ENCODE results near the gene FBXO39. TPM values are rescaled to one million over a fixed set of nuclear protein-coding genes. Genes with fewer than 3 reads are reported as not detected.

Gene FBXO39
- total RNA-seq, 3 donors from 2014 or later (not counting 1 experiment from before 2014, with no cell fraction given), result 0.40 to 0.72 (median 0.43) TPM

- Histone ChIP-seq H3K27ac (ENCODE audit: low read length) (no peak overlapping the region), H3K27me3 (ENCODE audit: control insufficient read depth, insufficient read depth, low read length) (peaks cover 11% of the 10 kb centered on the region), H3K4me3 (ENCODE audit: low read length) (no peak overlapping the region), H3K4me1 (ENCODE audit: control insufficient read depth, insufficient read depth, low read length) (peaks cover 10% of the 10 kb centered on the region), H3K9me3 (ENCODE audit: control insufficient read depth, insufficient read depth, low read length) (peaks cover 10% of the 10 kb centered on the region), H3K36me3 (ENCODE audit: control insufficient read depth, insufficient read depth, low read length) (no peaks in the 10 kb centered on the region)
- no peak overlapping the region for H3K4me3 Mint-ChIP-seq
- no peak for DNase-seq
- H3K27ac Mint-ChIP-seq, result no peak overlapping the region
- peaks cover 0 to 3% of the 10 kb centered on the region in 2 donors for H3K9me3 Mint-ChIP-seq
- intact Hi-C loops (cut with micrococcal nuclease), result no loop called here
- no peak for ATAC-seq
- peaks cover 36 to 40% of the 10 kb centered on the region in 2 donors for H3K27me3 Mint-ChIP-seq (ENCODE audit: low read depth in 2 of 2)
- TF ChIP-seq CTCF (IDR thresholded peaks at IDR 0.05), result no peak
- peaks cover 15% of the 10 kb centered on the region for H3K36me3 Mint-ChIP-seq
- 86% methylated on average over 8 of the region's 8 CpGs for WGBS (ENCODE audit: insufficient coverage)
- H3K4me1 Mint-ChIP-seq, result peaks cover 0 to 12% of the 10 kb centered on the region in 2 donors
Measured at GRCh38 chr17:6780001-6780400, 4.0 kb downstream of the FBXO39 start.

DNA sequence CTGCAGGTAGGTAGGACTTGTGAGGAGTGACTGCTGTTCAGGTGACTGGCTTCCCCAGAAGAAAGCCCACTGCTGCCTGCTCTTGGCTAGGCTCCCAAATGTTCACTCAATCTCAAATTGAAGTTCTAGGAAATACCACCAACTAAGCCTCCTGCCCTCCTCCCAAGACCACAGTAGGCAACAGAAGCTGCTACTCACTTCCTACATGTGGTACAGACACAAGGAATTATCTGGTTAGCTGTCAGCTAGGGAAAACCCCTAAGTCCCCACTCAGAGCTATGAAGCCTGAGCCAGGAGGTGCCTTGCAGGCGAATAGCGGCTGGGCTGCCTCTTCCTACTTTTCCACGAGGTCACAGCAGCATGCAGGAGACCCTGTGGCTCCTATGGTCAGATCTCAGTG, 4.9 kb downstream of the FBXO39 start:
- no peak for TF ChIP-seq CTCF (IDR thresholded peaks at IDR 0.05)
- Histone ChIP-seq H3K27ac (ENCODE audit: low read length) (no peak overlapping the region), H3K36me3 (ENCODE audit: control insufficient read depth, insufficient read depth, low read length) (no peaks in the 10 kb centered on the region), H3K27me3 (ENCODE audit: control insufficient read depth, insufficient read depth, low read length) (peaks cover 13% of the 10 kb centered on the region), H3K4me1 (ENCODE audit: control insufficient read depth, insufficient read depth, low read length) (peaks cover 7% of the 10 kb centered on the region), H3K9me3 (ENCODE audit: control insufficient read depth, insufficient read depth, low read length) (peaks cover 2% of the 10 kb centered on the region), H3K4me3 (ENCODE audit: low read length) (no peak overlapping the region)
- H3K4me1 Mint-ChIP-seq, result peaks cover 0 to 3% of the 10 kb centered on the region in 2 donors
- H3K9me3 Mint-ChIP-seq, result peaks cover 2 to 3% of the 10 kb centered on the region in 2 donors
- intact Hi-C loops (cut with micrococcal nuclease), result no loop called here
- no peak overlapping the region for H3K4me3 Mint-ChIP-seq
- peaks cover 15% of the 10 kb centered on the region for H3K36me3 Mint-ChIP-seq
- H3K27ac Mint-ChIP-seq, result no peak overlapping the region
- ATAC-seq (no peak), DNase-seq (no peak)
- WGBS (ENCODE audit: insufficient coverage), result 6% methylated on average over 3 of the region's 3 CpGs
- H3K27me3 Mint-ChIP-seq (ENCODE audit: low read depth in 2 of 2), result peaks cover 44 to 45% of the 10 kb centered on the region in 2 donors

DNA sequence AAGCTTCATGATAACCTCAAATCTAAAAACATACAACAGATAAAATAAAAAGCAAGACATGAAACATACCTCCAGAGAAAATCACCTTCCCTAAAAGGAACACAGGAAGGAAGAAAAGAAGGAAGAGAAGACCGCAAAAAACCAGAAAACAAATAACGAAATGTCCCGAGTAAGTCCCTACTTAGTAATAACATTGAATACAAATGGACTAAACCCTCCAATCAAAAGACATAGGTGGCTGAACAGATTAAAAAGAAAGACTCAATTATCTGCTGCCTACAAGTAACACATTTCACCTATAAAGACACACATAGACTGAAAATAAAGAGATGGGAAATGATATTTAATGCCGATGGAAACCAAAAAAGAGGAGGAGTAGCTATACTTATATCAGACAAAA, 6.2 kb downstream of the FBXO39 start:
- intact Hi-C loops (cut with micrococcal nuclease), result no loop called here
- H3K27ac Mint-ChIP-seq, result no peak overlapping the region
- H3K27me3 Mint-ChIP-seq (ENCODE audit: low read depth in 2 of 2), result peaks cover 46 to 51% of the 10 kb centered on the region in 2 donors
- no peaks in the 10 kb centered on the region for H3K36me3 ChIP-seq (ENCODE audit: control insufficient read depth, insufficient read depth, low read length)
- ATAC-seq, result no peak
- no peak for DNase-seq
- H3K9me3 Mint-ChIP-seq, result peaks cover 4 to 5% of the 10 kb centered on the region in 2 donors
- no peak overlapping the region for H3K27ac ChIP-seq (ENCODE audit: low read length)
- H3K9me3 ChIP-seq (ENCODE audit: control insufficient read depth, insufficient read depth, low read length), result no peaks in the 10 kb centered on the region
- no CpG with 5 or more reads among the region's 4 CpGs for WGBS (ENCODE audit: insufficient coverage)
- H3K4me1 ChIP-seq (ENCODE audit: control insufficient read depth, insufficient read depth, low read length), result no peaks in the 10 kb centered on the region
- H3K4me3 ChIP-seq (ENCODE audit: low read length), result no peak overlapping the region
- no peak overlapping the region for H3K4me3 Mint-ChIP-seq
- H3K27me3 ChIP-seq (ENCODE audit: control insufficient read depth, insufficient read depth, low read length), result peaks cover 13% of the 10 kb centered on the region
- no peaks in the 10 kb centered on the region for H3K4me1 Mint-ChIP-seq
- no peak for TF ChIP-seq CTCF (IDR thresholded peaks at IDR 0.05)
- H3K36me3 Mint-ChIP-seq, result peaks cover 15% of the 10 kb centered on the region

DNA sequence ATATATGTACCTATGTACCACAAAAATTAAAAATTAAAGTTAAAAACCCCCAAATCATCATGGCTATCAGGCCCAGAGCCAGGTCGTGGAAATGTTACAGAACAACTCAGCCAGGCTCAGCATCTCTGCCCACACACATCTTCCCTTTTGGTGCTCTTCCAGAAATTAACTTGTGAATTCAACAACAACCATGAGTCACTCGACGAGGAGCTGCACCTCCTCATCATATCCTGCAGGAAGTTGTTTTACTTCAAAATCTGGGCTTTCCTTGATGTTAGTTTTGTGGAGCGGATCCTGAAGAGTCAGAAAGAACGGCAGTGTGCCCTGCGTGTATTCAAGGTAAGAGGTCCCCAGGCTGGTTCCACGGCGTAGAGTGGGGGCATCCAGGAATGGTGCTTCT, 10.6 kb downstream of the FBXO39 start:
- H3K4me1 ChIP-seq (ENCODE audit: control insufficient read depth, insufficient read depth, low read length), result no peaks in the 10 kb centered on the region
- Mint-ChIP-seq H3K36me3 (peaks cover 15% of the 10 kb centered on the region), H3K9me3 (peaks cover 4 to 5% of the 10 kb centered on the region in 2 donors), H3K4me1 (no peaks in the 10 kb centered on the region), H3K4me3 (no peak overlapping the region), H3K27me3 (ENCODE audit: low read depth in 2 of 2) (peaks cover 47 to 86% of the 10 kb centered on the region in 2 donors), H3K27ac (no peak overlapping the region)
- no peak for ATAC-seq
- WGBS (ENCODE audit: insufficient coverage), result 78% methylated on average over 8 of the region's 8 CpGs
- no peak for DNase-seq
- H3K4me3 ChIP-seq (ENCODE audit: low read length), result no peak overlapping the region
- no peaks in the 10 kb centered on the region for H3K36me3 ChIP-seq (ENCODE audit: control insufficient read depth, insufficient read depth, low read length)
- intact Hi-C loops (cut with micrococcal nuclease), result no loop called here
- H3K27me3 ChIP-seq (ENCODE audit: control insufficient read depth, insufficient read depth, low read length), result peaks cover 19% of the 10 kb centered on the region
- no peak for TF ChIP-seq CTCF (IDR thresholded peaks at IDR 0.05)
- no peak overlapping the region for H3K27ac ChIP-seq (ENCODE audit: low read length)
- H3K9me3 ChIP-seq (ENCODE audit: control insufficient read depth, insufficient read depth, low read length), result no peaks in the 10 kb centered on the region
